Ishikawa (cell line): ENCODE measurements around the gene MAD1L1.

Experiments used
- EP300 ChIP-seq: IDR thresholded peaks from 2 replicates; pipeline ENCODE4 v1.6.1; 2012; ENCODE audit warnings: borderline replicate concordance
- MAX ChIP-seq: IDR thresholded peaks from 2 replicates; pipeline ENCODE4 v1.6.1; 2012
- RAD21 ChIP-seq: IDR thresholded peaks from 2 replicates; pipeline ENCODE4 v1.6.1; 2012; ENCODE audit warnings: low read depth
- TAF1 ChIP-seq: IDR thresholded peaks from 2 replicates; pipeline ENCODE4 v1.6.1; 2012; ENCODE audit warnings: low read depth, mild to moderate bottlenecking
- TEAD4 ChIP-seq: IDR thresholded peaks from 2 replicates; pipeline ENCODE4 v1.6.1; 2012
- YY1 ChIP-seq: IDR thresholded peaks from 2 replicates; pipeline ENCODE4 v1.6.1; 2012; ENCODE audit warnings: low read depth
- TF ChIP-seq, protein P1 (sequence below): IDR thresholded peaks from 2 replicates; pipeline ENCODE4 v1.6.1; 2012; ENCODE audit warnings: low read depth, mild to moderate bottlenecking

GRCh38 chr7:1910081-1910685, 322.6 kb downstream of the MAD1L1 start:
- TF ChIP-seq MAX (no peak), YY1 (no peak), RAD21 (no peak), EP300 (no peak), TAF1 (no peak), TEAD4 (no peak)
- TF ChIP-seq, protein P1, sequence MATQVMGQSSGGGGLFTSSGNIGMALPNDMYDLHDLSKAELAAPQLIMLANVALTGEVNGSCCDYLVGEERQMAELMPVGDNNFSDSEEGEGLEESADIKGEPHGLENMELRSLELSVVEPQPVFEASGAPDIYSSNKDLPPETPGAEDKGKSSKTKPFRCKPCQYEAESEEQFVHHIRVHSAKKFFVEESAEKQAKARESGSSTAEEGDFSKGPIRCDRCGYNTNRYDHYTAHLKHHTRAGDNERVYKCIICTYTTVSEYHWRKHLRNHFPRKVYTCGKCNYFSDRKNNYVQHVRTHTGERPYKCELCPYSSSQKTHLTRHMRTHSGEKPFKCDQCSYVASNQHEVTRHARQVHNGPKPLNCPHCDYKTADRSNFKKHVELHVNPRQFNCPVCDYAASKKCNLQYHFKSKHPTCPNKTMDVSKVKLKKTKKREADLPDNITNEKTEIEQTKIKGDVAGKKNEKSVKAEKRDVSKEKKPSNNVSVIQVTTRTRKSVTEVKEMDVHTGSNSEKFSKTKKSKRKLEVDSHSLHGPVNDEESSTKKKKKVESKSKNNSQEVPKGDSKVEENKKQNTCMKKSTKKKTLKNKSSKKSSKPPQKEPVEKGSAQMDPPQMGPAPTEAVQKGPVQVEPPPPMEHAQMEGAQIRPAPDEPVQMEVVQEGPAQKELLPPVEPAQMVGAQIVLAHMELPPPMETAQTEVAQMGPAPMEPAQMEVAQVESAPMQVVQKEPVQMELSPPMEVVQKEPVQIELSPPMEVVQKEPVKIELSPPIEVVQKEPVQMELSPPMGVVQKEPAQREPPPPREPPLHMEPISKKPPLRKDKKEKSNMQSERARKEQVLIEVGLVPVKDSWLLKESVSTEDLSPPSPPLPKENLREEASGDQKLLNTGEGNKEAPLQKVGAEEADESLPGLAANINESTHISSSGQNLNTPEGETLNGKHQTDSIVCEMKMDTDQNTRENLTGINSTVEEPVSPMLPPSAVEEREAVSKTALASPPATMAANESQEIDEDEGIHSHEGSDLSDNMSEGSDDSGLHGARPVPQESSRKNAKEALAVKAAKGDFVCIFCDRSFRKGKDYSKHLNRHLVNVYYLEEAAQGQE, result no peak
